Kidney epithelial cell (primary cell): ENCODE results near the gene INPP5A. TPM values are rescaled to one million over a fixed set of nuclear protein-coding genes. Genes with fewer than 3 reads are reported as not detected.

Source experiments
- DNase-seq: peaks from one replicate; pipeline ENCODE4 v3.0.0-alpha.2; 2010; ENCODE audit warnings: low read depth
- H3K27me3 ChIP-seq: 2 replicates; pipeline ENCODE4 v1.6.0; 2011; ENCODE audit warnings: low read length; ENCODE audit not compliant: control insufficient read depth, insufficient read depth
- H3K36me3 ChIP-seq: 2 replicates; pipeline ENCODE4 v1.5.1; 2011; ENCODE audit warnings: low read length; ENCODE audit not compliant: control insufficient read depth, insufficient read depth
- H3K4me3 ChIP-seq: 2 replicates; pipeline ENCODE4 v1.5.1; 2011; ENCODE audit warnings: low read depth, mild to moderate bottlenecking, control low read depth, low read length
- total RNA-seq: library from RNA; depleted of rRNA; stranded (reverse); fragments of >200 nt; gene quantifications from 2 replicates; pipeline ENCODE4 v1.2.3, GENCODE V29; 2015
- TF ChIP-seq, protein P1 (sequence below): IDR thresholded peaks from 2 replicates; pipeline ENCODE4 v1.5.1; 2011; ENCODE audit warnings: mild to moderate bottlenecking, moderate library complexity, low read length, control low read depth, inconsistent platforms; ENCODE audit not compliant: insufficient read depth, poor library complexity, severe bottlenecking

Gene INPP5A
- total RNA-seq, 1 donor from 2014 or later, result 45.1 TPM

DNA sequence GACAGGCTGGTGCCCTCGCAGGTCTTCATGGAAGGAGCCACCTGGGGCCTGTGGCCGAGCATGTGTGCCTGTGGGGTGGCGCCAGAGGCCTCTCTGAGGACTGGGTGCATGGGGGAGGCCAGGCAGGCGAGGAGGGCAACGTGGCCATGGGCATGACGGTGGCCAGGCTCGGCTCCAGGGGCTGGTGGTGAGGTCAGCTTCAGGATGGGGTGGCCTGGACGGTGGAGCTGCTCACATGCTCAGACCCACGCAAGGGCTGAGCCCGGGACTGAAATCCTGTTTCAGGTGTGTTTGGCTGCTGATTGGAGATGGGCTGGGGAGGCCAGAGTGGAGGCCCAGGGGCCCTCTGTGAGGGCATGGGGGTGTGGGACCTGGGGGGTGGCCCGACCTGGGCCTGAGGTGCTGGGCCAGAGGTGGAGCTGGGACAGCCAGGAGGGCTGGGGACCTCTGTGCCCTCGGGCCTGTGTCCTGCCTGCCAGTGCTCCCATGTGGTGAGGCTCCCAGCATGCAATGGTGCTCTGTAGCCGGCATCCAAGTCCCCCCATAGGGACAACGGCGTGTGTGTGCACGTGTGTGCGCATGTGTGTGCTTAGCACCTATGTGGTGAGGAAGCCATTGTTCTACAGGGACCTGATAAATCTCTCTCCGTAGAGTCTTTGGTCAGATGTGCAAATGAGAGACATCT is 71.1 kb downstream of the INPP5A start:
- no peak overlapping the region for H3K4me3 ChIP-seq
- TF ChIP-seq, protein P1, sequence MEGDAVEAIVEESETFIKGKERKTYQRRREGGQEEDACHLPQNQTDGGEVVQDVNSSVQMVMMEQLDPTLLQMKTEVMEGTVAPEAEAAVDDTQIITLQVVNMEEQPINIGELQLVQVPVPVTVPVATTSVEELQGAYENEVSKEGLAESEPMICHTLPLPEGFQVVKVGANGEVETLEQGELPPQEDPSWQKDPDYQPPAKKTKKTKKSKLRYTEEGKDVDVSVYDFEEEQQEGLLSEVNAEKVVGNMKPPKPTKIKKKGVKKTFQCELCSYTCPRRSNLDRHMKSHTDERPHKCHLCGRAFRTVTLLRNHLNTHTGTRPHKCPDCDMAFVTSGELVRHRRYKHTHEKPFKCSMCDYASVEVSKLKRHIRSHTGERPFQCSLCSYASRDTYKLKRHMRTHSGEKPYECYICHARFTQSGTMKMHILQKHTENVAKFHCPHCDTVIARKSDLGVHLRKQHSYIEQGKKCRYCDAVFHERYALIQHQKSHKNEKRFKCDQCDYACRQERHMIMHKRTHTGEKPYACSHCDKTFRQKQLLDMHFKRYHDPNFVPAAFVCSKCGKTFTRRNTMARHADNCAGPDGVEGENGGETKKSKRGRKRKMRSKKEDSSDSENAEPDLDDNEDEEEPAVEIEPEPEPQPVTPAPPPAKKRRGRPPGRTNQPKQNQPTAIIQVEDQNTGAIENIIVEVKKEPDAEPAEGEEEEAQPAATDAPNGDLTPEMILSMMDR, result no peak
- H3K36me3 ChIP-seq, result no peaks in the 10 kb centered on the region
- H3K27me3 ChIP-seq, result no peaks in the 10 kb centered on the region
- no peak for DNase-seq

GRCh38 chr10:132609211-132609610 is 71.6 kb downstream of the INPP5A start:
- Histone ChIP-seq H3K4me3 (no peak overlapping the region), H3K27me3 (no peaks in the 10 kb centered on the region), H3K36me3 (no peaks in the 10 kb centered on the region)
- no peak for DNase-seq
- TF ChIP-seq, protein P1, result no peak

GRCh38 chr10:132610071-132610701 is 72.6 kb downstream of the INPP5A start:
- no peak overlapping the region for H3K4me3 ChIP-seq
- no peaks in the 10 kb centered on the region for H3K36me3 ChIP-seq
- TF ChIP-seq, protein P1, result no peak
- no peaks in the 10 kb centered on the region for H3K27me3 ChIP-seq
- no peak for DNase-seq

GRCh38 chr10:132611026-132611910 is 73.7 kb downstream of the INPP5A start:
- no peaks in the 10 kb centered on the region for H3K27me3 ChIP-seq

DNA sequence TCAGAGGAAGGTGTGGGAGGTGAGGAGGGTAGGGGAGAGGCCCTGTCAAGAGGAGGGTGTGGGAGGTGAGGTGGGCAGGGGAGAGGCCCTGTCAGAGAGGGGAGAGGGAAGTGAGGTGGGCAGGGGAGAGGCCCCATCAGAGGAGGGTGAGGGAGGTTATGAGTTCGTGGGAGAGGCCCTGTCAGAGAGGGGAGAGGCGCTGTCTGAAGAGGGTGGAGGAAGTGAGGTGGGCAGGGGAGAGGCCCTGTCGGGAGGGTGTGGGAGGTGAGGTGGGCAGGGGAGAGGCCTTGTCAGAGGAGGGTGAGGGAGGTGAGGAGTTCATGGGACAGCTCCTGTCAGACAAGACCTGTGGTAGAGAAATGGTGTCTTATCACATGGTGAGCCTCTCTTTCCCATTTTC is 74.4 kb downstream of the INPP5A start:
- Histone ChIP-seq H3K36me3 (no peaks in the 10 kb centered on the region), H3K4me3 (no peak overlapping the region), H3K27me3 (no peaks in the 10 kb centered on the region)
- TF ChIP-seq, protein P1, result no peak
- no peak for DNase-seq

More at GRCh38 chr10:132611026-132611910, 73.7 kb downstream of the INPP5A start:
- Histone ChIP-seq H3K4me3 (no peak overlapping the region), H3K36me3 (no peaks in the 10 kb centered on the region)
- TF ChIP-seq, protein P1, result no peak
- no peak for DNase-seq
